HG03159 (cell line): ENCODE results near the gene PMEL.
A peak's percentile ranks its signal among the peaks of the same experiment; 100 is the strongest.
"Not testable (repeated sequence)": the region's sequence is repeated elsewhere in the genome, so short reads cannot be mapped to it uniquely, and the experiment has no call there.

ENCODE experiments used
- ATAC-seq: cut with Tn5 transposase; IDR thresholded peaks from one replicate; pipeline ENCODE4 v1.9.1; 2021; ENCODE audit warnings: mild to moderate bottlenecking, moderate library complexity; ENCODE audit not compliant: unreplicated experiment

Gene PMEL

GRCh38 chr12:55965941-55966407 lies at the start of gene PMEL:
Gene PMEL, minus strand, starts transcription at chr12:55966042. Its CDS starts 31 bp downstream, at chr12:55966011.
- ATAC-seq, result no peak

DNA sequence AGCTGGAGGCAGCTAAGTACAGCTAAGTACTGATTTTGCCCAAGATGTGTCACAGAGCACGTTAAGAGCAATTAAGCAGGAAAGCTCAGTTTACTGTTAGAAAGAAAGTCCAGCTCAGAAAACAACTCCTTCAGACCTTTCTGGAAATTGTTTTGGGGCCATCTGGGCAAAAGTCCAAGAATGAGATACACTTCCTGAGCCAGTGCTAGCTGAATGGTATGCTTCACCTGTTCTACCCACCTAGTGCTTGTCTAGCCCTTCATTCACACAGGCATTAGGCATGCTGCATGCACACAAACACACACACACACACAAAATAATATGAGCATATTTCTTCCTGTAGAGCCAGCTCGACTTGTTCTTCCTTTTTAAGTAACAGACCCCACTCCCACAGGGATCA lies 48.4 kb upstream of the PMEL start:
- ATAC-seq, result no peak

GRCh38 chr12:56013482-56013881 lies 47.6 kb upstream of the PMEL start:
- ATAC-seq, result no peak

GRCh38 chr12:56011509-56012090 lies 45.8 kb upstream of the PMEL start:
- no peak for ATAC-seq

DNA sequence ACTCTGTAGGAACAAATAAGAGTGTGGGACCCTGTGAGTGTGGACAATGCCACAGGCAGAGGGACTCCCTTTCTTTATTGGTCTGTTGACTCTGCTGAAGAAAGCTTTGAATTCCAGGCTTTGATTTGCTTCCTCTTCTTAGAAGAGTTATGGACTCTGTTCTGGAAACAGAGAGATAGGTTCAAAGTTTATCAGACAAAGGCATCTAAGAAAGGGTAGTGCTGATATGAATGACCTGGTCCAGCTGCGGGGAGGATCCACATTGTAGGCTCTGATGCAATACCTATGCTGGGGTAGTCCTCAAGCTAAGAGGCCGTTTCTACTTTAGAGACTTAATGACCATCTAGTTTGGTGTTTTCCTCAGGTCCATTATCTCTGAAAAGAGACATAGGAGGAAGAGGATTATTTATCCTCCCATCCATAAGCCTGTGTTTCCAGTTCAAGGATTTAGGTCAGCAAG lies 44.3 kb upstream of the PMEL start:
- ATAC-seq, result no peak

DNA sequence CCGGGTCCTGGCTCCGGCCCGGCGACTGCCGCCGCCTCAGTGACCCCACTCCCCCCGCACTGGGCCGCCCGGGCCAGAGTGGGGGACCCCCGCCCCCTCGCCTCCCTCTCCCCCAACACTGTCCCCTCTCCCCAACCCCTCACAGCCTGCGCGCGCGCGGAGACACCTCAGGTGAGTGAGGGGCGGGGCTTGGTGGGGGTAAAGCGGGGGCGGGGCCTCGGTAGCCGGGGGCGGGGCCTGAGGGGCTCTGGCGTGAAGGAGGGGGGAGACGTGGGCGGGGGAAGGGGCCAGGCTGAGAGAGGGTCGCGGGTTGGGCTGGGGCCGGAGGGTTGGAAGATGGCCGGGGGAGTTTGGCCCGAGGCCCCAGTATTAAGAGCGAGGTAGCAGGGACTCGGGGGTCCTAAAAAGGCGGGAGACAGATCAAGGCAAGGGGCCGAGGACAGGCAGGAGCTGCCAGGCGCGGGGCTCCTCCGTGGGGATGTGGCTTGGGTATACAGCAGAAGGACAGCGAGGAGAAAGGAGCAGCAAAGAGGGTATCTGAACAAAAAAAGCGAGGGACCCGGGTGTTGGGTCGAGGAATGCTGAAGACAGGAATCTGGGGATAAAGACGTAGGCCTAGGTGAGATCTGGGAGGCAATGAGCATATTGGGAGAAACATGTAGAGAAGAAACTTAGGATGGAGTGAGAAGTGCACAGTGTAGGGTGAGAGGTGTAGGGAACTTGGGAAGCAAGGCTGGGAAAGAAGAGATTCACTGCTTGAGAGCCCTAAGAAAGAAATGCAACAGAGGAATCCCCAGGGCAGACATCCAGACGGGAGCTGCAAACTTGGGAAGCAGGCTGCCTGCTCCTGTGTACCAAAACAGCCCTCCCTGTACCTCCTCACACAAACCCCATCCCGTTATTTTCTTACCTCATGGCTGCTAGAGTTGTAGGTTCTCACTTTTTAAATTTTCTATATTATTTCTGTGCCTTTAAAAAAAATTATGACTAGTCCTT lies 42.0 kb upstream of the PMEL start:
- peak; percentile 42 for ATAC-seq

DNA sequence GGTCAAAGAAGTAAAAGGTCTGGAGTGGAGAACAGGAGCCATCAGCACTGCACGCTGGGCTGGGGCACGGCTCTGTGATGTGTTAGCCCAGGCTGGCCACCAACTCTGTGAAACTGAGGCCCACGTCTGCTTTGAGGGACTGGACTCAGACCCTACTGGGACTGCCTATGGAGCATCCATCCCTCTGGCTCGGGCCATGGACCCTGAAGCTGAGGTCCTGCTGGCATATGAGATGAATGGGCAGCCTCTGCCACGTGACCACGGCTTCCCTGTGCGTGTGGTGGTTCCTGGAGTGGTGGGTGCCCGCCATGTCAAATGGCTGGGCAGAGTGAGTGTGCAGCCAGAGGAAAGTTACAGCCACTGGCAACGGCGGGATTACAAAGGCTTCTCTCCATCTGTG lies 38.4 kb upstream of the PMEL start:
- no peak for ATAC-seq

GRCh38 chr12:56003376-56003775 lies 37.5 kb upstream of the PMEL start:
- ATAC-seq, result not testable (repeated sequence)

DNA sequence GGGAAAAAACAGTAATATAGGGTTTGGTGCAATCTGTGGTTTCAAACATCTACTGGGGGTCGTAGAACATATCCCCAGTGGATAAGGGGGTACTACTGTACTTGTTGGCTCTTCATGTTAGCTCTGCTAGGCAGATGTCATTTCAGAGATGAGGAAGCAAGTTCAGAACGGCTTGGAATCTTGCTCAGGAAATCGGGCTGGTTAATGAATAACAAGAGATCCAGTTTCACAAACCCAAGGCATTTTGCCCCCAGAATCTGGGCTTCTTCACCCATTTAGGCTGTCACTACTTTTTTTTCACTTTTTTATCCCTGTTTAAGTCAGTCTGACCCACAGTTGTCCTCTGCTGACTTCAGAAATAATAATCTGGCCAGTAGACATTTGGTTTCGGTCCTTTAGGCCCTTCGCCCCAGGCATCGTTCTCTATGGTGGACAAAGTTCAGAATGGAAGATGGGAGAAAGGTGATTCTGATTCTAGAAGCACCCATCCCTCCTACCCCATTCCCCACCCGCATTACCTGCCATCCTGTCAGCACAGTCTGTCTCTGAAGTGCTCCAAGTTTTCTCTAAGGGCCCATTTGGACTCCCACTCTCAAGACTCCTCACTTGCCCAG lies 35.8 kb upstream of the PMEL start:
- ATAC-seq, result no peak

DNA sequence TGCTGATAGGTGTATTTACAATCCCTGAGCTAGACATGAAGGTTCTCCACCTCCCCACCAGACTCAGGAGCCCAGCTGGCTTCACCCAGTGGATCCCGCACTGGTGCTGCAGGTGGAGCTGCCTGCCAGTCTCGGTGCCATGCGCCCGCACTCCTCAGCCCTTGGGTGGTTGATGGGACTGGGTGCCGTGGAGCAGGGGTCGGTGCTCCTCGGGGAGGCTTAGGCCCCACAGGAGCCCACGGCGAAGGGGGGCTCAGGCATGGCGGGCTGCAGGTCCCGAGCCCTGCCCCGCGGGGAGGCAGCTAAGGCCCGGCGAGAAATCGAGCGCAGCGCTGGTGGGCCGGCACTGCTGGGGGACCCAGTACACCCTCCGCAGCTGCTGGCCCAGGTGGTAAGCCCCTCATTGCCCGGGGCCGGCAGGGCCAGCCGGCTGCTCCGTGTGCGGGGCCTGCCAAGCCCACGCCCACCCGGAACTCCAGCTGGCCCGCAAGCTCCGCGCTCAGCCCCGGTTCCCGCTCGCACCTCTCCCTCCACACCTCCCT lies 34.2 kb upstream of the PMEL start:
- not testable (repeated sequence) for ATAC-seq

GRCh38 chr12:55999522-55999921 lies 33.7 kb upstream of the PMEL start:
- ATAC-seq, result not testable (repeated sequence)

GRCh38 chr12:55997535-55997859 lies 31.7 kb upstream of the PMEL start:
- ATAC-seq, result no peak

DNA sequence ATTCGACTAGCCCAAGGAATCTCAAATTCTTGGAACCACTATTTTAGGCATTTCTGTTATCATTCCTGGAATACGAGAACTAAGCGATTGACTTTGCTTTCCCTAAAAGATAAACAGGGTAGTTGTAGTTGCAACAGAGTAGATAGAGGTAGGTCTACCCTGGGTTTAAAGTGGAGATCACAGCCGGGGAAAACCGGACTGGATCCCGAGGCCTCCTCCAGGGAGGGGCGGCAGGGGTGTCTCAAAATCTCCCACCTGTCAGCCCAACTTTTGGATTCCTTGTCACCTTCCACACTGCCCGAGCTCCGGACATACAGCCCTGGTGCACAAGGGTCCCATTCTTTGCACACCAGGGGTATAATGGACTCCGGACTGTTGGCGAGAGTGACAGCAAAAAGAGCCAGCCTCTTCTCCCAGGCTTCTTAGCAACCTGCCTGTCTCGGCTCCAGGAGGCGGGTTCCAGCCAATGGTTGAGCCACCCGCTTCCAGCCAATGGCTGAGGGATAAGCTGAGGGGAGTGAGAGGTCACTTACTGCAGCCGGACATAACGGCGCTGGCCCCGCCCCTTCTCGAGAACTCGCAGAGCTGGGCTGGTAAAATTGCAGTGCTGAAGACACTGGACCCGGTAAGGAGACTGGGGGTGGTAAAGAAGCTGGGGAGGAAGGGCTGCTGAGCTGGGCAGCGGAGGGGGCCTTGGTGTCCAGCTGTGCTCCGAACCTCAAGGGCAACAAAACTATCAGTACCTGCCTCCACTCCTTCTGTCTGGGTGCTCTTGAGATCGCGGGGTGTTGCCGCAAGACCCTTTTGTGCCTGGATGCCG lies 31.1 kb upstream of the PMEL start, which contains the start of gene SUOX:
TSS of gene SUOX (plus strand) at position 562 of the 820 bp plus-strand sequence. CDS start 4,946 bp downstream, outside the sequence.
- ATAC-seq, result peak; percentile 99

- ATAC-seq, result no peak
Observed at GRCh38 chr12:55996201-55996714, 30.4 kb upstream of the PMEL start.

GRCh38 chr12:55995366-55995765 lies 29.5 kb upstream of the PMEL start:
- ATAC-seq, result no peak

DNA sequence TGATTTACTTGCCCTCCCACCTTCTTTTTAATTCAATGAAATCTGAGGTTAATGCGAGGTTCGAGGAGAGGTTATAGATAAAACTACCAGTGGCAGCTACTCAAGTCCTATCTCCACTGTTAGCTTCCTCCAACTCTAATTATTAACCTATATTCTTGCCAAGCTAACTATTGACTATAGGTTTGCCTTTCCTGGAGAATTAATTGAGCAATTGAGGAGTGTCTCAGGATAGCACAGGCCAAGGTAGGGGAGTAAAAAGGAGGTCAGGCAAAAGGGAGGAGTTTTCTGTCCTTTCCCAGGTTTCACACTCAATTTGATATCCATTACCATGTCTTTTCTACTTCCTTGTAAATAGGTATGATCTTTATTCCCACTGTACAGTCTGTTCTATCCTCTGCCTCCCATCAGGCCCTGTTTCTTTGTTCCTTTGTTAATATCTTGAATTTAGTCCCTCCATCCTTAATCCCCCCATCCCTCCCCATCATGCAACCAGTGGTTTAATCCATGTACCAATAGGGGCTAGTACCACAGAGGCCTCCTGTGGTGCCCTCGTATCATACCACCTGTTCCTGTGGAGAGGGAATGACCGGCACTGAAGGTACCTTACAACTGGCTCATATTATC lies 27.5 kb upstream of the PMEL start:
- no peak for ATAC-seq

DNA sequence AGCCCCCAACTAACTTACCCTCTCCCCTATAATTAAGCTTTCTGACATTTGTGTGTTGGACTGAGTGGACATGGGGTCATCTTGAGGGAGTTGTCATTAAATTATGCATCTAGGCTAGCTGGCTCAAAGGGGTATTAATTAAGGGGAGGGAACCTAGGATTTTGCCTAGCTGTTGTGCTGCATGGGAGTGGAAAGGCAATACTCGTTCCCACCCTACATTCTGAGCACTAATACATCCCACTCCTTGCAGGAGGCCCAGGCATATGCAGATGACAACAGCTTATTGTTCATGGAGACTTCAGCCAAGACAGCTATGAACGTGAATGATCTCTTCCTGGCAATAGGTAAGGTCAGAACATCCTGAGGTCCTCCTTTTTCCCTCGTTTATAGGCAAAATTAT lies 25.3 kb upstream of the PMEL start:
- no peak for ATAC-seq

DNA sequence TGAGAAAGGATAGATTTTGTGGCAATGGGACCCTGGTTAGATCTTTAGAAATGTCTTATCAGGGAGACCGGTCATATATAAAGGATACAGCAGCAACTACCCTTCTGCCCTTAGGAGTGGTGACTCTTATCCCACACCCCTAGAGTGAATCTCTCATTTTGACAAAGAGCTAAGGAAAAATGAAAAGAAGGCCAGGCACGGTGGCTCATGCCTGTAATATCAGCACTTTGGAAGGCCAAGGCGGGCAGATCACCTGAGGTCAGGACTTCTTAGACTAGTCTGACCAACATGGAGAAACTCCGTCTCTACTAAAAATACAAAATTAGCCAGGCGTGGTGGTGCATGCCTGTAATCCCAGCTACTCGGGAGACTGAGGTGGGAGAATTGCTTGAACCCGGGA lies 20.1 kb upstream of the PMEL start:
- not testable (repeated sequence) for ATAC-seq

- no peak for ATAC-seq
Observed at GRCh38 chr12:55985341-55985740, 19.5 kb upstream of the PMEL start.

DNA sequence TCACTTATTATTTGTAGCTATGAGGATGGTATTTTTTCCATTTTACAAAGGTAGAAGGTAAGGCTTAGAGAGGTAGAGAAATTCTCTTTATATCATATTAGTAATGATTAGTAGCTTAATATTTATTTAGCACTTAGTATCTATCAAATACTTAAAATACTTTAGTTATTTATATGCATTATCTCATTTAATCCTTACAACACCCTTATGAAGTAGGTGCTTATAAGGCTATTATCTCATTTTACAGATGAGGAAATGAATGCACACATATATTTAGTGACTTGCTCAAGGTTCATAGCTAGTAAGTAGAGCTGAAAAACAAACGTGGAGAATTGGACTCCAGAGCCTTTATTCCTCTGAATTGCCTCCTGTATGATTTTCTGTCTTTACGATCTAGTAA lies 19.0 kb upstream of the PMEL start:
- ATAC-seq, result no peak
